ENCODE results near the gene APC2. TPM values are rescaled to one million over a fixed set of nuclear protein-coding genes. Genes with fewer than 3 reads are reported as not detected.

The APC2 gene
- polyA plus RNA-seq, 1 donor (not counting 4 experiments of a cell fraction or from before 2014, with no cell fraction given), result 0.01 TPM

GRCh38 chr19:1468821-1469254 lies 18.9 kb downstream of the APC2 start:
- Histone ChIP-seq H3K4me1 (ENCODE audit: control insufficient read depth, extremely low read depth, insufficient read depth, low read length) (peaks cover 16% of the 10 kb centered on the region), H3K36me3 (ENCODE audit: control insufficient read depth in 2 of 2, extremely low read depth in 1 of 2, insufficient read depth in 2 of 2, low read length in 2 of 2) (no peaks in the 10 kb centered on the region), H3K4me3 (ENCODE audit: control insufficient read depth in 2 of 3, extremely low read depth in 1 of 3, insufficient read depth in 2 of 3, low read depth in 1 of 3, low read length in 3 of 3) (peak overlapping the region in 2 of 3 experiments; percentile 27 to 36), H3K9ac (ENCODE audit: control insufficient read depth, extremely low read depth, insufficient read depth, low read length) (no peak overlapping the region), H3K27me3 (ENCODE audit: control insufficient read depth, extremely low read depth, insufficient read depth, low read length) (peaks cover 61% of the 10 kb centered on the region), H3K9me3 (ENCODE audit: control insufficient read depth, low read depth, low read length) (no peaks in the 10 kb centered on the region), H2AFZ (ENCODE audit: control insufficient read depth, low read length) (no peak overlapping the region), H4K20me1 (ENCODE audit: control insufficient read depth, extremely low read depth, insufficient read depth, low read length) (peaks cover 12% of the 10 kb centered on the region), H3K79me2 (ENCODE audit: control insufficient read depth, insufficient read depth, low read length) (no peaks in the 10 kb centered on the region), H3K9me1 (ENCODE audit: control insufficient read depth, extremely low read depth, insufficient read depth, low read length) (peaks cover 4% of the 10 kb centered on the region), H3K27ac (ENCODE audit: control insufficient read depth, insufficient read depth, low read length) (no peak overlapping the region), H3K4me2 (ENCODE audit: control insufficient read depth, extremely low read depth, insufficient read depth, low read depth, low read length) (peak overlapping the region; percentile 60)
- dilution Hi-C loops (cut with MboI; ENCODE audit: extremely low pct_ligation_motif_present, low sequenced_read_pairs), result no loop called here
- TF ChIP-seq, protein P1, sequence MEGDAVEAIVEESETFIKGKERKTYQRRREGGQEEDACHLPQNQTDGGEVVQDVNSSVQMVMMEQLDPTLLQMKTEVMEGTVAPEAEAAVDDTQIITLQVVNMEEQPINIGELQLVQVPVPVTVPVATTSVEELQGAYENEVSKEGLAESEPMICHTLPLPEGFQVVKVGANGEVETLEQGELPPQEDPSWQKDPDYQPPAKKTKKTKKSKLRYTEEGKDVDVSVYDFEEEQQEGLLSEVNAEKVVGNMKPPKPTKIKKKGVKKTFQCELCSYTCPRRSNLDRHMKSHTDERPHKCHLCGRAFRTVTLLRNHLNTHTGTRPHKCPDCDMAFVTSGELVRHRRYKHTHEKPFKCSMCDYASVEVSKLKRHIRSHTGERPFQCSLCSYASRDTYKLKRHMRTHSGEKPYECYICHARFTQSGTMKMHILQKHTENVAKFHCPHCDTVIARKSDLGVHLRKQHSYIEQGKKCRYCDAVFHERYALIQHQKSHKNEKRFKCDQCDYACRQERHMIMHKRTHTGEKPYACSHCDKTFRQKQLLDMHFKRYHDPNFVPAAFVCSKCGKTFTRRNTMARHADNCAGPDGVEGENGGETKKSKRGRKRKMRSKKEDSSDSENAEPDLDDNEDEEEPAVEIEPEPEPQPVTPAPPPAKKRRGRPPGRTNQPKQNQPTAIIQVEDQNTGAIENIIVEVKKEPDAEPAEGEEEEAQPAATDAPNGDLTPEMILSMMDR (optimal IDR thresholded peaks at IDR 0.05 in 1 of 3, IDR thresholded peaks at IDR 0.05 in 1 of 3, conservative IDR thresholded peaks at IDR 0.05 in 1 of 3; ENCODE audit: extremely low read depth in 1 of 3, insufficient read depth in 2 of 3, low read length in 3 of 3), result peak in 2 of 3 experiments; percentile 13 to 54
- TF ChIP-seq EZH2 (IDR thresholded peaks at IDR 0.05; ENCODE audit: low read length), result no peak
- no peak for DNase-seq (ENCODE audit: low read depth, low spot score)
- FAIRE-seq, result no peak

DNA sequence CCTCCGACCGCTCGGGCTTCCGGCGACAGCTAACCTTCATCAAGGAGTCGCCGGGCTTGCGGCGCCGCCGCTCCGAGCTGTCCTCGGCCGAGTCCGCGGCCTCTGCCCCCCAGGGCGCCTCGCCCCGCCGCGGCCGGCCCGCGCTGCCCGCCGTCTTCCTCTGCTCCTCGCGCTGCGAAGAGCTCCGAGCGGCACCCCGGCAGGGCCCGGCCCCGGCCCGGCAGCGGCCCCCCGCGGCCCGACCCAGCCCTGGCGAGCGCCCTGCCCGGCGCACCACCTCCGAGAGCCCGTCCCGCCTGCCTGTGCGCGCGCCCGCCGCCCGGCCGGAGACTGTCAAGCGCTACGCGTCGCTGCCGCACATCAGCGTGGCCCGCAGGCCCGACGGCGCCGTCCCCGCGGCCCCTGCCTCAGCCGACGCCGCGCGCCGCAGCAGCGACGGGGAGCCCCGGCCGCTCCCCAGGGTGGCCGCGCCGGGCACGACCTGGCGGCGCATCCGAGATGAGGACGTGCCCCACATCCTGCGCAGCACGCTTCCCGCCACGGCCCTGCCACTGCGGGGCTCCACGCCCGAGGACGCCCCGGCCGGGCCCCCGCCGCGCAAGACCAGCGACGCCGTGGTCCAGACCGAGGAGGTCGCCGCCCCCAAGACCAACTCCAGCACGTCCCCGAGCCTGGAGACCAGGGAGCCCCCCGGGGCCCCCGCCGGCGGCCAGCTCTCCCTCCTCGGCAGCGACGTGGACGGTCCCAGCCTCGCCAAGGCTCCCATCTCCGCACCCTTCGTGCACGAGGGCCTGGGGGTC lies 19.5 kb downstream of the APC2 start:
- Histone ChIP-seq H2AFZ (ENCODE audit: control insufficient read depth, low read length) (no peak overlapping the region), H3K27me3 (ENCODE audit: control insufficient read depth, extremely low read depth, insufficient read depth, low read length) (peaks cover 61% of the 10 kb centered on the region), H3K9me3 (ENCODE audit: control insufficient read depth, low read depth, low read length) (no peaks in the 10 kb centered on the region), H3K9ac (ENCODE audit: control insufficient read depth, extremely low read depth, insufficient read depth, low read length) (no peak overlapping the region), H3K27ac (ENCODE audit: control insufficient read depth, insufficient read depth, low read length) (no peak overlapping the region), H3K79me2 (ENCODE audit: control insufficient read depth, insufficient read depth, low read length) (no peaks in the 10 kb centered on the region), H4K20me1 (ENCODE audit: control insufficient read depth, extremely low read depth, insufficient read depth, low read length) (peaks cover 12% of the 10 kb centered on the region), H3K4me1 (ENCODE audit: control insufficient read depth, extremely low read depth, insufficient read depth, low read length) (peaks cover 16% of the 10 kb centered on the region), H3K4me3 (ENCODE audit: control insufficient read depth in 2 of 3, extremely low read depth in 1 of 3, insufficient read depth in 2 of 3, low read depth in 1 of 3, low read length in 3 of 3) (peak overlapping the region in 2 of 3 experiments; percentile 27 to 48), H3K9me1 (ENCODE audit: control insufficient read depth, extremely low read depth, insufficient read depth, low read length) (peaks cover 4% of the 10 kb centered on the region), H3K36me3 (ENCODE audit: control insufficient read depth in 2 of 2, extremely low read depth in 1 of 2, insufficient read depth in 2 of 2, low read length in 2 of 2) (peaks cover 0 to 1% of the 10 kb centered on the region in 2 experiments), H3K4me2 (ENCODE audit: control insufficient read depth, extremely low read depth, insufficient read depth, low read depth, low read length) (peak overlapping the region; percentile 70)
- DNase-seq (ENCODE audit: low read depth, low spot score) (no peak), FAIRE-seq (no peak)
- no peak for TF ChIP-seq EZH2 (IDR thresholded peaks at IDR 0.05; ENCODE audit: low read length)
- TF ChIP-seq, protein P1 (optimal IDR thresholded peaks at IDR 0.05 in 1 of 3, IDR thresholded peaks at IDR 0.05 in 1 of 3, conservative IDR thresholded peaks at IDR 0.05 in 1 of 3; ENCODE audit: extremely low read depth in 1 of 3, insufficient read depth in 2 of 3, low read length in 3 of 3), result no peak
- dilution Hi-C loops (cut with MboI; ENCODE audit: extremely low pct_ligation_motif_present, low sequenced_read_pairs), result no loop called here
